ENCODE results near the gene SERF2. TPM values are rescaled to one million over a fixed set of nuclear protein-coding genes. Genes with fewer than 3 reads are reported as not detected.
A peak's percentile ranks its signal among the peaks of the same experiment; 100 is the strongest.

SERF2 gene
- total and polyA plus RNA-seq, 5 donors from 2014 or later = 400 to 2,414 (median 2,055) TPM

DNA sequence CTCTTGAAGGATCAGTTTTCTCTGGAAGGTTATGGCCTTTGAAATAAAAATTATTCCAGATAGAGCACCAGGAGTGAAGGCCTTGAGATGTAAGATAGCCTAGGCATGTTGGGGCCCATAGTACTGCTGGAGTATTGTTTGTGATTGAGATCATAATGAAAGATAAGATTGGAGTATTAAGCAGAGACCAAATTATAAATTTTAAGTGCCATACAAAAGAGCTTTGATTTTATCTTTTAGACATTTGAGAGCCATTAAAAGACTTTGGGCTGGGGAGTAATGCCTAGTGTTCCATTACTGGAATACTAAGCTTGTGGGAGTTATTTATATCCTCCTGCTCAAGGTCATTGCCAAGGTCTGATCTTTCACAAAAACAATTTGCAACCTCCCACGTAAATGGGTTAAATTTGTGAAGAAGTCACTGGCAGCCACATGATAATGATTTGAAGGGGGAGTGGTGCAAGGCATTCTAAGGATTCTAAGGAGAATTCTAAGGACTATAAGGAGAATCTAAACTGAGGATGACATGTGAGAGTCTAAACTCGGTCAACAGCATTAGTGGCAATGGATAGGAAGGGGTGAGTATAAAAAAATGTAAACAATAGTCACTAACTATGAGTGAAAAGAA, 28.2 kb upstream of the SERF2 start:
- Histone ChIP-seq H3K27ac (ENCODE audit: insufficient read depth, low read length, poor library complexity, severe bottlenecking) (no peak overlapping the region), H3K4me1 (ENCODE audit: control insufficient read depth, insufficient read depth, low read length, poor library complexity, severe bottlenecking) (no peaks in the 10 kb centered on the region), H3K9me3 (ENCODE audit: control insufficient read depth in 2 of 2, low read length in 2 of 2) (no peaks in the 10 kb centered on the region), H3K36me3 (ENCODE audit: control insufficient read depth, insufficient read depth, low read length) (peaks cover 93% of the 10 kb centered on the region), H3K27me3 (ENCODE audit: control insufficient read depth, insufficient read depth, low read length) (no peaks in the 10 kb centered on the region), H3K4me3 (ENCODE audit: low read depth, low read length) (no peak overlapping the region)
- Mint-ChIP-seq H3K27me3 (no peaks in the 10 kb centered on the region), H3K4me1 (peaks cover 0 to 17% (median 4%) of the 10 kb centered on the region in 4 donors), H3K27ac (no peak overlapping the region), H3K36me3 (peaks cover 32% of the 10 kb centered on the region), H3K9me3 (no peaks in the 10 kb centered on the region), H3K4me3 (no peak overlapping the region)
- no peak for ATAC-seq (ENCODE audit: low read depth in 2 of 2)
- DNase-seq = no peak

DNA sequence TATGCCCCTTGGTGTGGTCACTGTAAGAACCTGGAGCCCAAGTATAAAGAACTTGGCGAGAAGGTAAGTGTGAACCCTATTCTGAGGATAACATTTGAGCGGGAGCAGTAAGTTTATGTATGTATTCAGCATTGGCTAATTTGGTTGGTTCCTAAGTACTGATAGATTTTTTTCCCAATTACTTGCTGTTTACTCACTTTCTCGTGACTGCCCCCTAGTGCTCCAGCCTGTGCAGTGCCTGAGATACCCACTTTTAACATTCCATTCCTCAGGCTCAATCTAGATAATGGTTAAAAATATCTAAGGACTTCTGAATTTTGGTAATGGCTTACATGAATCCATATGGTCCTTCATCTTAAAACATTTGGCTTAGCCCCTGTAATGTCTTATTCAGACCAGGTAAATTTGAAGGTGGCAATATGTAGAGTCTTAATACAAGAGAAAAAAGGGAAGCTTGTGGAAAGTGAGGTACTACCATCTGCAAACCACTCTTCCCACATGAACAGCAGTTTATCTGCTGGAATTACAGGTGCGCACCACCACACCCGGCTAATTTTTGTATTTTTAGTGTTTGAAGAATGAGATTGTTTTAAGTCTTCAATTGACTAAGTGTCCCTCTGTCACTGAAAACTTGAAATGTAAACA, 22.4 kb upstream of the SERF2 start:
- Mint-ChIP-seq H3K4me1 (peaks cover 0 to 7% (median 4%) of the 10 kb centered on the region in 4 donors), H3K9me3 (no peaks in the 10 kb centered on the region), H3K36me3 (peaks cover 45% of the 10 kb centered on the region), H3K4me3 (no peak overlapping the region), H3K27ac (peak overlapping the region in 2 of 3 donors; percentile 45 to 70), H3K27me3 (no peaks in the 10 kb centered on the region)
- no peak overlapping the region for H3K4me3 ChIP-seq (ENCODE audit: low read depth, low read length)
- ATAC-seq (ENCODE audit: low read depth in 2 of 2) (peak; percentile 71 to 74), DNase-seq (peak; percentile 40 to 68 (median 53))
- peaks cover 83% of the 10 kb centered on the region for H3K36me3 ChIP-seq (ENCODE audit: control insufficient read depth, insufficient read depth, low read length)
- H3K27me3 ChIP-seq (ENCODE audit: control insufficient read depth, insufficient read depth, low read length) = no peaks in the 10 kb centered on the region
- no peaks in the 10 kb centered on the region for H3K9me3 ChIP-seq (ENCODE audit: control insufficient read depth in 2 of 2, low read length in 2 of 2)
- no peaks in the 10 kb centered on the region for H3K4me1 ChIP-seq (ENCODE audit: control insufficient read depth, insufficient read depth, low read length, poor library complexity, severe bottlenecking)
- no peak overlapping the region for H3K27ac ChIP-seq (ENCODE audit: insufficient read depth, low read length, poor library complexity, severe bottlenecking)

DNA sequence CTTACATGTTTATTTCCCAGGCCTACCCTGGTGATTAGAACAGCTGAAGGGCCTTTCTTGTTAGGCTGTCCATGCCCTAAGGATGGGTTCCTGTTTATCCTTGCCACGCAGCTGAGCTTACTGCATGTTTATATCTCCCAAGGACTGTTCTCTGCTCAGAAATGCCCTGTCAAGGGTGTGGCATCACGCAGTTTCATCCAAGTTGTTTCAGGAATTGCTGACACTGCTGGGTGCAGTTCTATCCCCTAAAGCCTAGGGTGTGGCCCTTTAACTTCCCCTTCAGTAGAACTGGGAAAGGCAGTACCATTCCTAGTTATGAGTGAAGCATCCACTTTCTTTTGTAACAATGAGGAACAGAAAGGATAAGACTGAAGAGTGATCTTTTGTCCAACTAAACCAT, 20.3 kb upstream of the SERF2 start:
- DNase-seq = no peak
- Mint-ChIP-seq H3K27ac (peak overlapping the region in 1 of 3 donors; percentile 38), H3K4me1 (peaks cover 0 to 8% (median 5%) of the 10 kb centered on the region in 4 donors), H3K27me3 (no peaks in the 10 kb centered on the region), H3K4me3 (no peak overlapping the region), H3K36me3 (peaks cover 37% of the 10 kb centered on the region), H3K9me3 (no peaks in the 10 kb centered on the region)
- Histone ChIP-seq H3K36me3 (ENCODE audit: control insufficient read depth, insufficient read depth, low read length) (peaks cover 62% of the 10 kb centered on the region), H3K4me1 (ENCODE audit: control insufficient read depth, insufficient read depth, low read length, poor library complexity, severe bottlenecking) (peaks cover 2% of the 10 kb centered on the region), H3K27ac (ENCODE audit: insufficient read depth, low read length, poor library complexity, severe bottlenecking) (no peak overlapping the region), H3K9me3 (ENCODE audit: control insufficient read depth in 2 of 2, low read length in 2 of 2) (no peaks in the 10 kb centered on the region), H3K27me3 (ENCODE audit: control insufficient read depth, insufficient read depth, low read length) (no peaks in the 10 kb centered on the region), H3K4me3 (ENCODE audit: low read depth, low read length) (no peak overlapping the region)
- no peak for ATAC-seq (ENCODE audit: low read depth in 2 of 2)

DNA sequence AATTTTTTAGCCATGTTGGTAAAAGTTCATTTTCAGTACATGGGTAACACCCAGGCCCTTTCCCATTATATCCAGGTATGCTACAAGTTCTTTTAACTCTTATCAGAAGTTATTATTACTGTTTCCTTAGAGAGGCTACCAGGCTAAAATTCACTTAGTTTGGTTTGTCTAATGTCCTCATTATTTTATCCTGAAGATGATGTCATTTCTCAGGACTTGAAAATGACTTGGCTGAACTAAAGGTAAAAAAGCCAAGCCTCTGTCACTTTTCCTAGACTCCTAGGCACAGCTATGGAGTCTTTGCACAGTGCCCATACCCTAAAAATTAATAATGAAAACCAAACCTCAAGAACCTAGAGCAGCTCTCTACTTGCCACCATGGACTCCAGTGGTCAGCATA, 19.5 kb upstream of the SERF2 start:
- H3K4me1 ChIP-seq (ENCODE audit: control insufficient read depth, insufficient read depth, low read length, poor library complexity, severe bottlenecking) = peaks cover 8% of the 10 kb centered on the region
- ATAC-seq (ENCODE audit: low read depth in 2 of 2) = no peak
- no peak overlapping the region for H3K27ac Mint-ChIP-seq
- H3K27me3 Mint-ChIP-seq = peaks cover 6% of the 10 kb centered on the region
- H3K4me3 Mint-ChIP-seq = peak overlapping the region in 1 of 4 donors; percentile 34
- DNase-seq = no peak
- no peaks in the 10 kb centered on the region for H3K27me3 ChIP-seq (ENCODE audit: control insufficient read depth, insufficient read depth, low read length)
- peaks cover 37% of the 10 kb centered on the region for H3K36me3 Mint-ChIP-seq
- H3K4me3 ChIP-seq (ENCODE audit: low read depth, low read length) = no peak overlapping the region
- peaks cover 54% of the 10 kb centered on the region for H3K36me3 ChIP-seq (ENCODE audit: control insufficient read depth, insufficient read depth, low read length)
- H3K4me1 Mint-ChIP-seq = peaks cover 0 to 15% (median 9%) of the 10 kb centered on the region in 4 donors
- no peaks in the 10 kb centered on the region for H3K9me3 Mint-ChIP-seq
- H3K9me3 ChIP-seq (ENCODE audit: control insufficient read depth in 2 of 2, low read length in 2 of 2) = no peaks in the 10 kb centered on the region
- no peak overlapping the region for H3K27ac ChIP-seq (ENCODE audit: insufficient read depth, low read length, poor library complexity, severe bottlenecking)

DNA sequence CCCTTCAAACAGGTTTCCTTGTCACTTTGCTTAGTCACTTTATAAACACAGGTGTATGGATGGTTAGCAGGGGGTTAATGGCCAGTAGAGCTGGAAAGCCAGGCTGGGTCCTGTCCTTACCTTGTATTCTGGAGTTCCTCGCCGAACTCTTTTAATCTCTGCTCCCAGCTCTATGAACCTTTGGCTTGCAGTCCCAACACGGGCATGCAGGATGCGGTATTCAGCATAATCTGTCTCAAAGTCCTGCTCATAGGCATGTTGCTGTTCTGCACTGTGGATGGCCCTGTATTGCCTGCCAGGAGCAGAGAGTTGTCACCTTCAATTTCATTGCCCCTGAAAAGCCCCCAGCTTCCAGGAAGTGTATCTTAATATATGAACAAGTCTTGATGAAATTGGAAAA, 18.1 kb upstream of the SERF2 start:
- Histone ChIP-seq H3K27me3 (ENCODE audit: control insufficient read depth, insufficient read depth, low read length) (no peaks in the 10 kb centered on the region), H3K4me1 (ENCODE audit: control insufficient read depth, insufficient read depth, low read length, poor library complexity, severe bottlenecking) (peaks cover 15% of the 10 kb centered on the region), H3K4me3 (ENCODE audit: low read depth, low read length) (no peak overlapping the region), H3K27ac (ENCODE audit: insufficient read depth, low read length, poor library complexity, severe bottlenecking) (no peak overlapping the region), H3K36me3 (ENCODE audit: control insufficient read depth, insufficient read depth, low read length) (peaks cover 40% of the 10 kb centered on the region), H3K9me3 (ENCODE audit: control insufficient read depth in 2 of 2, low read length in 2 of 2) (no peaks in the 10 kb centered on the region)
- H3K27ac Mint-ChIP-seq = peak overlapping the region in 1 of 3 donors; percentile 63
- peaks cover 0 to 21% (median 12%) of the 10 kb centered on the region in 4 donors for H3K4me1 Mint-ChIP-seq
- ATAC-seq (ENCODE audit: low read depth in 2 of 2) (no peak), DNase-seq (no peak)
- peak overlapping the region in 2 of 4 donors; percentile 45 to 93 for H3K4me3 Mint-ChIP-seq
- peaks cover 11% of the 10 kb centered on the region for H3K27me3 Mint-ChIP-seq
- H3K9me3 Mint-ChIP-seq = peaks cover 0 to 3% (median 0%) of the 10 kb centered on the region in 7 donors
- peaks cover 33% of the 10 kb centered on the region for H3K36me3 Mint-ChIP-seq

DNA sequence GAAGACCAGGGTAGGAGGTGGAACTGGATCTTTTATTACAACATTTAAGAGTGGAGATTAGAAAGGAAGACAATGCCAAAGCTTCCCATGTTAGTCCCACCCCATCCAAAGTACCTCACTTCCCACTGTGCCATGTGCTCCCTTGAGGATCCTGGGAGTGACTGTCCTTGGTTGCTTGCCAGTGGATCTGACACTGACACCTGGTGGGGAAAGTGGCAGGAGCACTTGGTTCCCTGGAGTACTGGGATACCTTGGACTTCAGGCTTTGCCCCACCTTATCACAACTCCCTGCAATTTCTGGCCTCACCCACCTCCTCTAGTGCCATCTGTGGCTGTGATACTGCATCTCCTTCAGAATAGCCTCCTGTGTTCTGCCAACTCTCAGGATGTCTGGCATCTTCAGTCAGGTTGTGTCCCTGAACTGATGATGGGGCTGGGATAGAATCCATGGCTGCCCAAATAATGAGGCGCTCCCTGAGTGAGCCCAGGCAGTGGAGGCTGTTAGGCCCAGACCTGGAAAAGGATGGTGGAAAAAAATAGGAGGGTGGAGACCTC, 16.6 kb upstream of the SERF2 start:
- H3K27me3 Mint-ChIP-seq = peaks cover 15% of the 10 kb centered on the region
- peaks cover 0 to 3% (median 0%) of the 10 kb centered on the region in 7 donors for H3K9me3 Mint-ChIP-seq

DNA sequence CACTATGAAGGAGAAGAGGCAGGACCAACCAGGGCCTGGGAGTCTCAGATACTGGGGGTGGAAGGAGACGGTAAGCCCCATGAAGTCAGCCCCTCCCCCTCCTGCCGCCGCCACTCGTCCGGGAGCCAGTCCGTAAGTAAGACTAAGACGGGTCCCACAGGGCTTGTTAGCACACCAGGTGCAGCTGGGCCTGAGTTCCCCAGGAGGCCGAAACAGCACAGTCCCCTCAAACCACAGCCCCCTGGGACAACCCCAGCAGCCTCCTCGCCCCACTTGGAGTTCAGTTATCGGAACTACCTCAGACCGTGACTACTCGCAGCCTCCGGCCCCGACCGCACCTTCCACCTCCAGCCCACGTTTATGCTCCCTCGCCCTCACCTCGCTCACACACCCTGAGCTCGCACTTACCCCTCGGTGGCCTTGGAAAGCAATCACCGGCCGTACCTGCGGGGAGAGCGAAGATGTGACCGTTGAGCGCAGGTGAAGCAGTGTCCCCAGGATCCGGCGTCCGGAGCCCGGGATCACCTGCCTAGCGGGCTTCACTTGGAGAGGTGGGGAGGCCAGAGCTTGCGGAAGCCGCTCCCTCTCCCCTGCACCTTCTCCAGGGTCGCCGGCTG, 15.9 kb upstream of the SERF2 start:
- peak overlapping the region; percentile 93 to 95 (median 94) for H3K4me3 Mint-ChIP-seq
- peak in 1 of 2 donors; percentile 2 for ATAC-seq (ENCODE audit: low read depth in 2 of 2)

More for the DNA sequence above, 16.6 kb upstream of the SERF2 start:
- DNase-seq = no peak
- Histone ChIP-seq H3K36me3 (ENCODE audit: control insufficient read depth, insufficient read depth, low read length) (peaks cover 27% of the 10 kb centered on the region), H3K4me1 (ENCODE audit: control insufficient read depth, insufficient read depth, low read length, poor library complexity, severe bottlenecking) (peaks cover 15% of the 10 kb centered on the region), H3K9me3 (ENCODE audit: control insufficient read depth in 2 of 2, low read length in 2 of 2) (no peaks in the 10 kb centered on the region), H3K4me3 (ENCODE audit: low read depth, low read length) (no peak overlapping the region), H3K27ac (ENCODE audit: insufficient read depth, low read length, poor library complexity, severe bottlenecking) (no peak overlapping the region), H3K27me3 (ENCODE audit: control insufficient read depth, insufficient read depth, low read length) (no peaks in the 10 kb centered on the region)
- Mint-ChIP-seq H3K36me3 (peaks cover 22% of the 10 kb centered on the region), H3K4me1 (peaks cover 0 to 22% (median 7%) of the 10 kb centered on the region in 4 donors), H3K27ac (peak overlapping the region in 1 of 3 donors; percentile 85), H3K4me3 (peak overlapping the region; percentile 93 to 95 (median 94))
- no peak for ATAC-seq (ENCODE audit: low read depth in 2 of 2)

More for the DNA sequence above, 15.9 kb upstream of the SERF2 start:
- Mint-ChIP-seq H3K27ac (peak overlapping the region in 2 of 3 donors; percentile 76 to 83), H3K27me3 (peaks cover 22% of the 10 kb centered on the region), H3K36me3 (peaks cover 16% of the 10 kb centered on the region), H3K9me3 (peaks cover 0 to 3% (median 0%) of the 10 kb centered on the region in 7 donors), H3K4me1 (peaks cover 0 to 22% (median 7%) of the 10 kb centered on the region in 4 donors)
- Histone ChIP-seq H3K27ac (ENCODE audit: insufficient read depth, low read length, poor library complexity, severe bottlenecking) (peak overlapping the region; percentile 68), H3K4me1 (ENCODE audit: control insufficient read depth, insufficient read depth, low read length, poor library complexity, severe bottlenecking) (peaks cover 15% of the 10 kb centered on the region), H3K36me3 (ENCODE audit: control insufficient read depth, insufficient read depth, low read length) (peaks cover 20% of the 10 kb centered on the region), H3K4me3 (ENCODE audit: low read depth, low read length) (no peak overlapping the region), H3K9me3 (ENCODE audit: control insufficient read depth in 2 of 2, low read length in 2 of 2) (no peaks in the 10 kb centered on the region), H3K27me3 (ENCODE audit: control insufficient read depth, insufficient read depth, low read length) (no peaks in the 10 kb centered on the region)
- DNase-seq = no peak

Data from CD4-positive, CD25-positive, alpha-beta regulatory T cell (primary cell).